ENCODE results near the gene LZTS3.
"Not testable (repeated sequence)": the region's sequence is repeated elsewhere in the genome, so short reads cannot be mapped to it uniquely, and the experiment has no call there.

LZTS3 gene

DNA sequence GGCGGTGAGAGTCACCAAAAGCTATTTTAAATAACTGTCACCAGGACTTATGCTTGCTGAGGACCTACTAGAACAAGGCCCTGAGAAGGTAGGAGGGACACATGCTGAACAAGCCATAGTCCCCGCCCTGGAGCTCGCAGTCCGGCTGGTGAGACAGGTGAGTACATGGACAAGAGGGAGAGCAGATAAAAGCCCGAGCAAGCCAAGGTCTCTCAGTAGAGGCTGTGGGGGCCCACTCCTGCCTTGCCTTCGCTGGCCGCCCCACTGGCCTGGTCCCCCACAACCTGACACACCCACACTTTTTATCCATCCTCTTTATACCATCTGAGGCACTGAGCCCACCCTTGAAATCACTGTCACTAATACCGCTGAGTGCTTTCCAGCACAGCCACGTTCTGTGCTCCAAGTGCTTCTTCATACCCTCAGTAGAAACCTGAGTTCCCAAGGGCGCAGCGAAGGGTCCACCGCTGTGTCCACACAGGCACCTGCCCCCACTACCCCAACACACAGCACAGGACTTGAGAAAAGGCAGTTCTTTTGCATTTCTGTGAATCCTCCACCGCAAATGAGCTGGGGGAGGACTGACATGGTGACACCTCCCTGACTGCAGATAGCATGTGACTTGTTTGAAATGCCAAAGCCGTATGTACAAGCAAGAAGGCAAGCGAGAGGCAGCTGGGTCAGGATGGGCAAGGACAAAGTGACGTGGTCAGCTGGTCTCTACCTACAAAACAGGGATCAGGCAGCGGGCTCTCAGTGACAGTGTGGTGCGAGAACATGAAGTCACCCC is 19.1 kb upstream of the LZTS3 start:
- DNase-seq (ENCODE audit: low spot score) = no peak

DNA sequence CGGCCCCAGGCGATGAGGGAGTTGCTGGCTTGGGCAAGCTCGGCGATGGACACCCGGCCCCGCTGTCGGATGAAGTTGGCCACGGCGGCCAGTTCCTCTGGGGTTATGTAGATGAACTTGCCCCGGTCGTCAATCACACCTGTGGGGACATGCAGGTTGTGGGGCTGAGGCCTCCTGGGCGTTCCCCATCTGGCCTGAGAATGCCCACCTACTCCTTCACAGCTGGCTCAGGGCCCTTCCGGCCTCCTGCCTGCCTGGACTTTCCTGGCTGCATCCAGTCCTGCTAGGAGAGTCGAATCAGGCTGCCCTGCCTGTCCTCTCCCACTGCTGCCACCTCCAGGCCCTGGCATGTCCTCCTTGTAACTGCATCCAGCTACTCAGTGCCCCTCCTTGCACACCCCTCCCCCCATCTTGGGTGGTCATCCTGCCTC is 17.3 kb upstream of the LZTS3 start:
- no peak for DNase-seq (ENCODE audit: low spot score)

DNA sequence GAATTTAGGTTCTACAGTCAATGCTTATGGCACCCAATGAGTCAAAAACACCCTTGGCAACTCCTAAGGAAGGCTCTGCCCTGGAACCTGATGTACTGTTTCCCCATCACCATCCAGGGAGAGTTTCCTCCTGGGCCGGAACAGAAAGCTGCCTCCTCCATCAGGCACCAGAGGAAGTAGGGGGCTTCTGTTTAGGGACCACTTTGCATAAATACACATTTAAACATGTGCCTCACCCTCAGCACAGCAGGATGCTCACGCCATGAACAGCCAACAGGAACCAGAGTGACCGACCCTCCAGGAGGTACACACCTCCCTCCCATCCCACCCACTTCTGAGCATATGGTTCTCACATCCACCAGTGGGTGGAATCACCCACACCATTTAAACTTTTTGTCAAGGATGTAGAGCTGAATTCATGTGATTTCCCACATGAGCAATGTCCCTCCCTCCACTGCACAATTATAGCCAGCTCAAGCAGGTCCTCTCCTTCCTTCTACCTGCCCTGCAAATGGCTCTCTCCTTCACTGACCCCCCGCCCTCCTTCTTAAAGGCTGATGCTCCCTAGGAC is 16.3 kb upstream of the LZTS3 start:
- DNase-seq (ENCODE audit: low spot score) = no peak

DNA sequence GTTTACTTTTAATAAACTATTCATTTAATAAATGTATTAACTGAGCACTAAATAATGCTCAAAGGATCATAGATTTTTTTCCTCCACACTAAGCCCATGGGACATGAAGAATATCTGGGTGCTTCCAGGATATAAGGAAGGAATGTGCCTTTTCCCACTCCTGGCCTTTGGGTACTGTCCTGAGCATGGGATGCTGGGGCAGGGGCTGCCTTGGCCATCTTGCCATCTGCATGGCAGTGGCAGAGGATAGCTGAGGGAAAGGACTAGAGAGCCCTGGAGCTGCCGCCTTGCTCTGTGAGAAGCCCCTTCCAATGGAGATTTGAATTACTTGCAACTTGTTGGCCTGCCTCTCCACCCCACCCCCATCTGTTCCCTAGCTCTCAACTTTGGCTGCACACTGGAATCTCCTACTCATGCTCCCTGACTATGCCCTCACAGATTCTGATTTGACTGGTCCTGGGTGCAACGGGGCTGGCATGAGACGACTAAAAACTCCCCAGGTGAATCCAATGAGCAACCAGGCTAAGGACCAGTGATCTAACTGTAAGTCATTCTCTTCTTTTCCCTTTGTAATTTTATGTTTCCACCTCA is 15.6 kb upstream of the LZTS3 start:
- no peak for DNase-seq (ENCODE audit: low spot score)

DNA sequence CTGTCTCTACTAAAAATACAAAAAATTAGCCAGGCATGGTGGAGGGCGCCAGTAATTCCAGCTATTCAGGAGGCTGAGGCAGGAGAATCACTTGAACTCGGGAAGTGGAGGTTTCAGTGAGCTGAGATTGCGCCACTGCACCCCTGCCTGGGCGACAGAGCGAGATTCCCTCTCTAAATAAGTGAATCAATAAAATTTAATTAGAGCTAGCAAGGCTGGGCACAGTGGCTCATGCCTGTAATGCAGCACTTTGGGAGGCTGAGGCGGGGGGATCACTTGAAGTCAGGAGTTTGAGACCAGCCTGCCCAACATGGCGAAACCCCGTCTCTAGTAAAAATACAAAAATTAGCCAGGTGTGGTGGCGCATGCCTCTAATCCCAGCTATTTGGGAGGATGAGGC is 14.5 kb upstream of the LZTS3 start:
- not testable (repeated sequence) for DNase-seq (ENCODE audit: low spot score)

DNA sequence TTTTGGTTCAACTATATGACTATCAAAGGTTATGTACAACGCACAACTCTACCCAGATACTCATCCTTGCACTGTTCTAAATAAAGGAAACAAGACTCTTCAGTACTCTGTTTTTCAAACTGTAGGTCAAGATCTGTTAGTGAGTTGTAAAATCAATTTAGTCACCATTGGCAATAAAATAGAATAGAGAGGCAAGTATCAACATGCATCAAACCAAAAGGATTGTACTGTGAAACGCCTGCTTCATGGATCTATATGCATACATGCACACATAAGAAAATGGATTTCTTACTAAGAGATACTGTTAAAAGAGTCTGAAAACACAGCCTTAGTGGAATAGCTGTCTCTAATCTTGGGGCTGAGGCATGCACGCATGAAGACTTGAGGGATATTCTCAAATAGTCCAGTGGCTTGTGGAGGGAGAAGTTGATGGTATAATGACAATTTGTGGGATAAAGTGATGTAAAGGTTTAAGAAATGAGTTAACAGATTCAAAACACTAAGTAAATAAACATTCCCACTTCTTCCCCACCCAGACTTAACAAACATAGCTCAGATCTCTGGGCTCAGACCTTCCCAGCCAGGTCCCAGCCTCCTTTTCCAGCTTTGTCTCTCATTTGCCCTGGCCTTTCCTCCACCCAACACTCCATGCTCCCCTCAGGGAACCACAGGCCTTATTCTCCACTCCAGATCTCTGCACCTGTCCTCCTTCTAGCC is 10.7 kb upstream of the LZTS3 start:
- no peak for DNase-seq (ENCODE audit: low spot score)

DNA sequence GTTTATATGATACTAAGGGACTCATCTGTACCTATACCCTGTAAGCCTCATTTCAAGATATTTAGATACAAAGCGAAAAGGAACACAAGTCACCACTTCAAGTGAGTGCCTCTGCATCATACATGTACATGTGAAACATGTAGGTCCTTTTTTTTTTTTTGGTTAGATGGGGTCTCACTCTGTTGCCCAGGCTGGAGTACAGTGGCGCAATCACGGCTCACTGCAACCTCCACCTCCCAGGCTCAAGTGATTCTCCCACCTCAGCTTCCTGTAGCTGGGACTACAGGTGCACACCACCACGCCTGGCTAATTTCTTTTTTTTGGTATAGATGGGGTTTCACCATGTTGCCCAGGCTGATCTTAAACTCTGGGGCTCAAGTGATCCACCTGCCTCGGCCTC is 9.1 kb upstream of the LZTS3 start:
- not testable (repeated sequence) for DNase-seq (ENCODE audit: low spot score)

DNA sequence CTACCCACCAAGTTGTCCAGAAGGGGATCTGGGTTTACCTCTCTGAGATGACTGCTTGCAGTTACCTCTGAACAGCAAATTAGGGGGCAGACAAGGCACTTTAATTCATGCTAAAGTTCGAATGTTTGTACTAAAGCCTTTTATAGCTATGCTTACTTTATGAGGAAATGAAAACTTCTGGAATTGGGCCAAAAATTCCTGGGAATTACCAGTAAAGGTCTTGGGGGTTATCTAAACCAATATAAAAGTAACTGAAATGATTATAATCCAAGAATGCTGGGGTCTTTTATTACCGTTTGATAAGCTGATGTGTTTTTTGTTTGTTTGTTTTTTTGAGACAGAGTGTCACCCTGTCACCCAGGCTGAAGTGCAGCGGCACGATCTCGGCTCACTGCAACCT is 7.9 kb upstream of the LZTS3 start:
- DNase-seq (ENCODE audit: low spot score) = no peak

DNA sequence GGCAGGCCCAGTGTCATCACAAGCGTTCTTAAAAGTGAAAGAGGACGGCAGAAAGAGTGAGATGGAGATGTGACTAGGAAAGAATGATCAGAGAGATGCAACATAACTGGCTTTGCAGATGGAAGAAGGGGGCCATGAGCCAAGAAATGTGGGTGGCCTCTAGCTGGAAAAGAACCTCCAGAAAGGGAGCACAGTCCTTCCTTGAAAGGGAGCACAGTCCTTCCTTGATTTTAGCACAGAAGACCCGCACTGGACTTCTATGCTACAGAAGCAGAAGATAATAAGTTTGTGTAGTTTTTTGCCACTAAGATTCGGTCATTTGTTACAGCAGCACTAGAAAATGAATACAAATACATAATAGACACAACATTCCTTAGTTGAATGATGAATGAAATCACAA is 7.0 kb upstream of the LZTS3 start:
- DNase-seq (ENCODE audit: low spot score) = no peak

DNA sequence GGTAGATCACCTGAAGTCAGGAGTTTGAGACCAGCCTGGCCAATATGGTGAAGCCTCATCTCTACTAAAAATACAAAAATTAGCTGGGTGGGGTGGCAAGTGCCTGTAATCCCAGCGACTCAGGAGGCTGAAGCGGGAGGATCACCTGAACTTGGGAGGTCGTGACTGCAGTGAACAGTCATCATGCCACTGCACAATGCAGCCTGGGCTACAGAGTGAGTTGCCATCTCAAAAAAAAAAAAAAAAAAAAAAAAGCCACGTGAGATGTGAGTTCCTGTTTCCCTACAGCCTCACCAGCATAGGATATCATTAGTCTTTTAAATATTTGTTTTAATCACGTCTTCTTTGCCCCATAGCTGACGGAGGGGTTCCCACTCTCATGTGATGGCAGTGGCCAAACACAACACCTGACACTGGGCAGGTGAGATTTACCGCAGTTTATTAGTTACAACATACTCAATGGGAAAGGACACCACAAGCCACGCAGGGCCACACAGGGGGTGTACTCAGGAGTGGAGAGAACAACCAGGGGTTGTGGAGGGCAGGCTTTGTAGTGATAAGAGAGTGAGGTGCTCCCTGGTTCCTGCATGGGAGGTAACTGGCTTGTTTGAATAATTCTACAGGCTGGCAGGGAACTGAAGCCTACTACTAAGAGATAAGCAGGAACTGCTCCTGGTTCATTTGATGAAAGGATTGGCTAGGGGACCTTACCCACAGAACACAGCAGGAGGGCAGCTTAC is 4.6 kb upstream of the LZTS3 start:
- no peak for DNase-seq (ENCODE audit: low spot score)

DNA sequence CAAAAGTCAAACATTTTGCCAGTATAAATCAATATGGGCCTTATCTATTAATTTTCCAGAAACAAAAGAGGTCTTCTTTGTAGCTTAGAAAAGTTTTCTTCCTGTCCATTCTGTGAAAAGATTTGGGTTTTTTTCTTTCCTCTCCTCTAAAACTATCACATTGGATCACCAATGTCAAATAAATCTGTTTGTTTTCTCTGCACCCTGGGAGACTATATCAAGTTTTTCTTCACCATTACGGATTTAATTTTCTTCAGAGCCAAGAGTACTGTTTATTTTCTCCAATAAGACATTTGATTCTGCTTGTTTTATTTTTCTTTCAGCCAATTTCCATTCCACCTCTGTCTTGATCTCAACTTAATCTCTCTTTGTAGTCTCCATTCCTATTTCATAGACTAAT is 1.9 kb upstream of the LZTS3 start:
- no peak for DNase-seq (ENCODE audit: low spot score)

DNA sequence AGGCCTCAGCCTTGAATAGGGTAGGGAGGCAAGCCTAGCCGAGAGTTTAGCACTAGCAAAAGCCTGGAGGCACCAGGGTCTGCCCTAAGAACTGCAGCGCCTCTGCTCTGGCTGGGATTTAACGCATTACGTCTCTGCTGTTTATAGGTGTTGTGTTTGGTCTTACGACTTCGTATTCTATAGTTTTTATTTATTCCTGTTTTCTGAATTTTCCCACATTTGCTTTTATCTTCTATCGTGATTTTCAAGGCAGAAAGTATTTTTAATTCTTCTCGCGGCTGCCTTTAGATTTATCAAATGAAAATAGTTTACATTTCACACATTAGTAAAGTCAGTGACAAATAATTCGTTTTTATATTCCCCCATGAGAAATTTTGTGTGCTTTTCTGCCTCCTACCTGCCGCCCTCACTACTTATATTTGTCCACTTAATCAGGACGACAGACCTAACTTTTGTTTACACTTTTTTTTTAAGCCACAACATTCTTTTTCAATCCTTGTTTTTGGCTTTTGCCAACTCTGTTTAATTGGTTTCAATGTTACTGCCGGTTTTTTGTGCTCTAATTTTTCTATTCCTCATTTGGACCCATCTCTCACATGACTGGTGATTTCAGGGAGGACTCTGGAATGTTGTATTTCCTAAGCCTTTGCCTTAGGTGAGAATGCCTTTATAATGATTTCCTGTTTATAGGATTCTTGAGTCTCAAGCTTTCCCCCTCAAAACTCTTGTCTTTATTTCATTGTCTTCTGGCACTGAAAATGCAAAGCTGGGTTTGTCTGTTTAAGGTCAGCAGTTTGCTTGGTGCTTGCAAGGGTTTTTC is 1.3 kb upstream of the LZTS3 start:
- DNase-seq (ENCODE audit: low spot score) = no peak

DNA sequence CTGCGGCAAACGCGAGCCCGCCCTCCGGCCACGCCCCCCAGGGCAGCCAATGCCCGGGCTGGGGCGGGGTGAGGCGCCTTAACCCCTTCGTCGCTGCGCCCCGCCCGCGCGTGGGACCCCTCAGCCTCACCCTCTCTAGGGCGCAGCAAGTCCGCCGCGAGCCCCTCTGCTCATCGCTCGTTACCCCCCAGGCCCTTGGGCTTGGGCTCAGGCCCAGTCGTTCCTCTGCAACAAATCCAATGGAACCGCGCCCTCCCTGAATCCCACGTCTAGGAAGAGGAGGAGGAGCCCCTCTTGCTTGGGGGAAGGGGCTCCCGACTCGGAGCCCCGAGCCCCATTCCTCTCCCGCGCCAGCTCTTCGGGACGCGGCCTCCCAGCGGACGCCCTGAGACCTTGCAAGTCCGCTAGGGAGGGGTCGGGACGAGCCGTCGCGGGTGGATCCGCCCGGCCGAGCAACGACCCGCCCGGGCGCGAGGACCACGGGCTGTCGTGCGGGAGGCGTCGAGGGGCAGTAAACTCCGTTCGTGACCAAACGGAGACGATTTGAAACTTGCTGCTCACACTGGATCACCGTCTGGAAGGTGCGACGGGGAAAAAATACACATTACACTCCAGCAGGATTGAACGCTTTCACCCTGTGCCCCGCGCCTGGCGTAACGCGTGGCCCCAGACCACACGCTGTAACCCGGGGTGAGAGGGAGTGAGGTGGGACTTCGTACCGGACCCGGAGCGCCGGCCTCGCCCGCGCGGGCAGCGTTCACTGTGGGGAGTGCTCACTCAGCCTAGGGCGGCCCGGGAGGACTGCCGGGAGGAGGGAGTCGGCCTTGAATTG is 477 bp upstream of the LZTS3 start:
- peak; percentile 88 for DNase-seq (ENCODE audit: low spot score)

DNA sequence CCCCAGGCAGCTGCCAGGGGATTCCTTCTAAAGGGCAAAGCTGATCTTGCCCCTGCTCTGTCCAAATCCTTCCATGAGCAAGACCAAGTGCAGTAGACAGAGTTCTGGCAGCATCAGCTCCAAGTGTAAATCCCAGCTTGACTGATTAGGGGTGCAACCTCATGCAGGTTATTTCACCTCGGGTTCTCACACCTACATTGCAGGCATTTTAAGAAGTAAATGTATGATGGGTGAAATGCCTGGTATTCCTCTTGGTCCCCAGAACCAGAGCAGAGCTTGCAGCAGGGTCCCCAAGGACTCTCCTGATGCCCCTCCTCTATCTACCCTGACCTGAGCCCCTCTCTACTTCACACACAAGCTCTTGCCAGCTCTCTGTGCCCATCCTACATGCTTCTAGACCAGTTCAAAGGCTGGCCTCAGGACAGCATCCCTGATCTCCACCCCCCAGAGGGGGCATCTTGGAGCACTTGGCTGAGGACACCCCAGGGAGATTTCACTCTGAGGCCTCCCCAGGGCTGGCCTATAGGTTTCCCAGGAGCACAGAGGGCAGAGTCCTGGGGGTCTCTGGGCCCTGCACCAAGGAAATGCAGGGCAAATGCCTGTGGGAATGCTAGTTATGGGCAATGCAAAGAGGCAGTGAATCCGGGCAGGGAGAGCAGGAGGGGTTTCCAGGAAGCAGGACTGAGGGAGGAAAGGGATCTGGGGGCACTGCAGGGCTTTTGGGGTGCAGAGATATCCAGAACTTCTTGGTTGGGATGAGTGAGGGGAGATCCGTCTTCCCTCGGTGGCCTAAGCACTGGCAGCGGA is 1.0 kb downstream of the LZTS3 start:
- DNase-seq (ENCODE audit: low spot score) = no peak

DNA sequence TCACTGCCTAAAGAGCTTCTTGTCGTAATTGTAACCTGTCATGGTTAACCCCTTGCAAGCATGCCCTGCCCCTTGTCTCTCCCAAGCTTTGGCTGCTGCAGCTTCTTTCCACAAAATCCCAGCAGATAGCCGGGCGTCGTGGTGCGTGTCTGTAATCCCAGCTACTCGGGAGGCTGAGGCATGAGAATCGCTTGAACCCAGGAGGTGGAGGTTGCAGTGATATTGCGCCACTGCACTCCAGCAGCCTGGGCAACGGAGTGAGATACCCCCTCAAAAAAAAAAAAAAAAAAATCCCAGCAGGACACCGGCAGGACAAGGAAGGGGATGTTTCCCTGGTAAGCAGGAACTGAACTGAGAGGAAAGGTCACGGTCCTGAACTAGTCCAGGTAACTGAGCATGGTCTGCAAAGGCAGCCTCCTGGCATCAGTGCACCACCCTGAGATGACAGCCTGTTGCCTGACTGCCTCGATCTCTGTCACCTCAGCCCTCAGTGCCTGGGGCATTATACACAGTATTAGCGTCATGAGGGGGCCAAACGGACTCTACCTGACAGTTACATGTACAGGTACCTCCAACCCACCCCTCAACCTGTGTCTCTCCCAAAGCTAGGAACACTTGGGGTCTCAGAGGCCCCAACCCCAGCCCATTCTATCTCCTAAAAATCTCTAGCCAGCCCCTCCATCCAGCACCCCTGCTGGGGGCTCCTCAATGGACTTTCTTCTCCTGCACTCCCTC is 1.8 kb downstream of the LZTS3 start:
- no peak for DNase-seq (ENCODE audit: low spot score)

DNA sequence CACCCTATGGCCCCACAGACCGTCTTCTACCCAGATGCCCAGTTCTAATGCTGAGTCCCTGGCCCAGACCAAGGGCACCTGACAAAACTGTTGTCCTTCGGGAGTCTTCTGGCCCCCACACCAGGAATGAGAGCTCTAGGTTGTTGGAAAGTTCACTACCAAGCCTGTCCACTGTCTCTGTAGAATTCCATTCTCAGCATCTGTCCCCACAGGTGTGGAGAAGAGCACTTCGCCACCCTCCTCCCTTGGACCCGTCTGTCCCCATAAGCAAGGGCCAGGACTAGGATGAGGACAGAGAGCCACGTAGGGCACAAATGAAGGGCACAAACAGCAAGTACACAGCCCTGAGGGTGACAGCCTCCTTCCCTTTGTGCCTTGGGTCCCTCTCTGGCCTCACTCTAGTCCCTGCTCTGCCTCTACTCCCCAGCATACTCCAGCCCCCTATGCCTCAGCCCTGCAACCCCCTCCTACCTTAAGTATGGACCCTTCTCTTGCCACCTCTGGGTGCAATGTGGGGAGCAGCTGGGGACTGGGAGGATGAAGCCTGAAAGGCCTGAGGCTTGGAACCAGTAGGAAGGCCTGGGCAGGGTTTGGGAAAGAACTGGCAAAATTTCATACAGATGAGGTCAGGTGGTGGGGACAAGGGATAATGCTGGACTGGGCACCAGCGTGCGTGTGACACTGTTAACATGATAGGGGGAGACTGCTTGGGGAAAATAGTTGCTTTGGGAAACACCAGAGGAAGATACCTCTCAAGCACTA is 4.3 kb downstream of the LZTS3 start:
- no peak for DNase-seq (ENCODE audit: low spot score)

DNA sequence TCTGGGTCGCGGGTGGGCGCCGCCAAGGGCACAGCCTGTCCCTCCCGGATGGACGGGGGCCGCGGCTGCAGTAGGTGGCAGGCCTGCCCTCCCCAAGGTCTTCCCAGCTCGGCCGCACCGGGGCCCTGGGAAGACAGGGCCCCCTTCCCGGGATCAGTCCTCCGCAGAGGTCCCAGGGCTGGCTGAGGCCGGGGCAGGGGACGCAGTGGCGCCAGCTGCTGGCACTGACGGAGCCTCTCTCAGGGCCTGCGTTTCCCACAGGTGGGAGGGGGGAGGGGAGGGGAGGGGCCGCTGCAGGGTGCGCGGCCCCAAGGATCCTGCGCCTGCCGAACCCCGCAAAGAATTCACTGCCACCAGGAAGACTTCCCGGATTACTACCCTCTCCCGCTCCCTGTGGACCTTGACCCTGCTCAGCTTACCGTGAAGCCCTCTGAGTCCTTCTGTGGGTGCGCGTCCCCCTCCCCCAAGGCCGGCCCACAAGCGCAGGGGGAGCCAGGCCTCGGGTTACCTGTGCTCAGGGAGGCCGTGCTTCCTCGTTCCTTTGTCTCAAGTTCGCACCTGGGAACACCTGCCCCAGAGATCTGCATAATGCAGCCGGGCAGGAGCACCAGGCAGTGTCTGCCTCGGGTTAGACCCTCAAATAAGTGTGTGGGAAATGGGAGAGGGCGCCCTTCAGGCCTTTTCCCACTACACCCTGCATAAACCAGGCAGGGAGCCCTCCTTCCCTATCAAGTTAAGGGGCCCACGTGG is 5.1 kb downstream of the LZTS3 start:
- no peak for DNase-seq (ENCODE audit: low spot score)

DNA sequence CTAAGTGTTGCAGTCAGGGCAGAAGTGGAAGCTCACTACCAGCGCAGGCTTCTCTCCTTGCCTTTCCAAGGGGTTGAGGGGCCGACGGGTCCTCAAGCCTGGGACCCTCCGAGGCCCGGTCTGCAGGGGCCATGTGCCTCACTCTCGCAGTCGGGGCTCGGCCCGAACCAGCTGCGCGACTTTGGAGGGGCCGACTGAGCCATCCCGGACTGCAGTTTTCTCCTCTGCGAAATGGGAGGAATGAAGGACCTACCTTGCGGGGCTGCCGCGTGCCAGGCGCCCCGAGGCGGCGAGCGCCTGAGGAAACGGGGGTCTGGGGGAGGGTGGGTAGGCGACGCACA is 5.6 kb downstream of the LZTS3 start:
- no peak for DNase-seq (ENCODE audit: low spot score)
